GM21360 (cell line): Measurements from ENCODE around the gene PTPN2.
"Not testable (repeated sequence)": the region's sequence is repeated elsewhere in the genome, so short reads cannot be mapped to it uniquely, and the experiment has no call there.

Experiments
- ATAC-seq: cut with Tn5 transposase; IDR thresholded peaks from one replicate; pipeline ENCODE4 v1.9.1; 2021; ENCODE audit warnings: mild to moderate bottlenecking, moderate library complexity; ENCODE audit not compliant: unreplicated experiment

PTPN2 gene

DNA sequence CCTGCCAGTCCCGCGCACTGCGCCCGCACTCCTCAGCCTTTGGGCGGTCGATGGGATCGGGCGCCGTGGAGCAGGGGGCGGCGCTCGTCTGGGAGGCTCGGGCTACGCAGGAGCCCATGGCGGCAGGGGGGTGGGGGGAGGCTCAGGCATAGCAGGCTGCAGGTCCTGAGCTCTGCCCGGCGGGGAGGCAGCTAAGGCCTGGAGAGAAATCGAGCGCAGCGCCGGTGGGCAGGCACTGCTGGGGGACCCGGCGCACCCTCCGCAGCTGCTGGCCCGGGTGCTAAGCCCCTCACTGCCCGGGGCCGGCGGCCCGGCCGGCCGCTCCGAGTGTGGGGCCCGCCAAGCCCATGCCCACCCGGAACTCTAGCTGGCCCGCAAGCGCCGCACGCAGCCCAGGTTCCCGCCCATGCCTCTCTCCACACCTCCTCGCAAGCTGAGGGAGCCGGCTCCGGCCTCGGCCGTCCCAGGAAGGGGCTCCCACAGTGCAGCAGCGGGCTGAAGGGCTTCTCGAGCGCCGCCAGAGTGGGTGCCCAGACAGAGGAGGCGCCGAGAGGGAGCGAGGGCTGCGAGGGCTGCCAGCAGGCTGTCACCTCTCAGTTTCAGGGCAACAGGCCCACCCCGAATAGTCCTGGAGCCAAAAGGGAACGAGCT, 107.1 kb downstream of the PTPN2 start:
- ATAC-seq: no peak

DNA sequence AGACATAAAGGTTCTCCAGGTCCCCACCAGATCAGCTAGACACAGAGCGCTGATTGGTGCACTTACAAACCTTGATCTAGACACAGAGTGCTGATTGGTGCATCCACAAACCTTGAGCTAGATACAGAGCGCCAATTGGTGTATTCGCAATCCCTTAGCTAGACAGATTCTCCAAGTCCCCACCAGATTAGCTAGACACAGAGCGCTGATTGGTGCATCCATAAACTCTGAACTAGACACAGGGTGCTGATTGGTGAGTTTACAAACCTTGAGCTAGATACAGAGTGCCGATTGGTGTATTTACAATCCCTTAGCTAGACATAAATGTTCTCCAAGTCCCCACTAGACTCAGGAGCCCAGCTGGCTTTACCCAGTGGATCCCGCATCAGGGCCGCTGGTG, 107.6 kb downstream of the PTPN2 start:
- not testable (repeated sequence) for ATAC-seq

DNA sequence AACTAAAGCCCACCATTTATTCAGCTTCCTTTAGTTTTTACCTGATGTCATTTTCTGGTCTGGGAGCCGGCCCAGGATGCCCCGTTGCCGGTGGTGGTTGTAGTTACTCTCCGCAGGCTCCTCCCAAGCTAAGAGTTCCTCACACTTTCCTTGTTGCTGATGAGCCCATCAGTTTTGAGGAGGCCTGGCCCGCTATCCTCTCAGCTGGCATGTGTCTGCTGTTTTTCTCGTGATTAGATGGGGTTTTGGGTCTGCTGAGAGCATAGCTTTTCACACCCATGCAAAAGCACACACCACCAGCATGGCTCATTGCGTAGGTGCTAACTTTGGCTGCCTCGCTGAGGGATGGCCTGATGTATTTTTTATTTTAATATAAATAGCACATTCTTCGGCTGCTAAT, 109.1 kb downstream of the PTPN2 start:
- ATAC-seq: no peak

DNA sequence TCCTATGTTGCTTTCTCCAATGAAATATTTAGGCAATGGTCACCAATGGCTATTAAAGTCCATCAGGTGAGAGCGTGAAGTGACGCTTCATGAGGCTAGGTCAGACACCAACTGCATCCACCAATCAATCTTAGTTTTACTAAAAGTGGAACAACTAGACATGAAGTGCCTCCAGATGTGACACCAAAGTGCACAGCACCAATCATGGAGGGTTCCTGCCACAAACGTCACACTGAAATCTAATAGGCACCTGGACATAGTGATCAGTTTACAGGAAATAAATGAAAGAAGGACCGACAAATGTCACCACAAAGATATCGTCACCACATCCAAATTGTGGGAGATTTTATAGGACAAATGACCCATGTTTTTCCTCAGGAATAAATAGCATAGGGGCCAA, 110.7 kb downstream of the PTPN2 start:
- no peak for ATAC-seq

DNA sequence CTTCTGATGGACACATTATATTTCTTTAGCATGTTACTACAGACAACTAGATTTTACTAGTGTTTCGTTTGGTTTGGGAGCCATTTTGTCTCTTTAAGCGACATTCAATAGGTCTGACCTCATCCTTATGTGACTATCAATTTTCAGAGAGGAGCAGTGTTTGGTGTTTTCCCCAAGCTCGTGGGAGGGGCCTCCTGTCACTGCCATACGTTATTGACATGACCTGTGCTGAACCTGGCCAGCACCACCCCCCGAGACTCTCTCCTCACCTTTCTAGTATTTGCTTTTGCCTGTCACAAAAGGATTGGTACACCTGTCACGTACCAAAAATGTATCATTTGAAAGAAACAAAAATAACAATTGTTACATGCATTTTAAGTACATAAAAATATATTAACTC, 111.9 kb downstream of the PTPN2 start:
- no peak for ATAC-seq

DNA sequence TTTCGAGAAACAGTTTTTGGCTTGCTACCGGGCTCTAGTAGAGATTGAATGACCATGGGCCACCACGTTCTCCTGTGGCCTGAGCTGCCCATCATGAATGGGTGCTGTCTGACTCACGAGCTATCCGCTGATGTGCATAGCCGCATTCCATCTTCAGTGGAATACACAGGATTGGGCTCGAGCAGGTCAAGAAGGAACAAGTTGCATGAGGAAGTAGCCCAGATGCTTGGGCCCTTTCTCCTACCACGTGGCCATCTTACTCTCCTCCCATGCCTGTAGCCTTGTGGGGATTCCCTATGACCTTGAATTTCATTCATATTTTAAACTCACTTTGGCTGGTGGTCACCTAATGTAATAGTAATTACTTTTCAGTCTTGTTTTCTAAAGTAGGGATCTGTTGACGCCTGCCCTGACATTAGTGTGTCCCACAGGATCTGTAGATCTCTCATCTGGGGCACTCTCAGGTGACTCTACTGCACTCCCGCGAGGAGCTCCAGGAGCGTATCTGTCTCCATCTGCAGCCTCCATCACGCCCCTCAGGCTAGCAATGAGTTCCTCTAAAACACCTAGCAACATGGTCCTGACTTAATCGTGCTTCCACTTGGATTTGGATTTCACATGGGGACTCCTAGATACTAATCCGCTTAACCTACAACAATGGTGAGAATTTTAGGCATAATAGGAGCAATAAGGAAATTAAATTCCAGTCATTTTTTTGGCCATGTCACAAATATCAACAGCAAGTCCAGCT, 113.4 kb downstream of the PTPN2 start:
- ATAC-seq: no peak

DNA sequence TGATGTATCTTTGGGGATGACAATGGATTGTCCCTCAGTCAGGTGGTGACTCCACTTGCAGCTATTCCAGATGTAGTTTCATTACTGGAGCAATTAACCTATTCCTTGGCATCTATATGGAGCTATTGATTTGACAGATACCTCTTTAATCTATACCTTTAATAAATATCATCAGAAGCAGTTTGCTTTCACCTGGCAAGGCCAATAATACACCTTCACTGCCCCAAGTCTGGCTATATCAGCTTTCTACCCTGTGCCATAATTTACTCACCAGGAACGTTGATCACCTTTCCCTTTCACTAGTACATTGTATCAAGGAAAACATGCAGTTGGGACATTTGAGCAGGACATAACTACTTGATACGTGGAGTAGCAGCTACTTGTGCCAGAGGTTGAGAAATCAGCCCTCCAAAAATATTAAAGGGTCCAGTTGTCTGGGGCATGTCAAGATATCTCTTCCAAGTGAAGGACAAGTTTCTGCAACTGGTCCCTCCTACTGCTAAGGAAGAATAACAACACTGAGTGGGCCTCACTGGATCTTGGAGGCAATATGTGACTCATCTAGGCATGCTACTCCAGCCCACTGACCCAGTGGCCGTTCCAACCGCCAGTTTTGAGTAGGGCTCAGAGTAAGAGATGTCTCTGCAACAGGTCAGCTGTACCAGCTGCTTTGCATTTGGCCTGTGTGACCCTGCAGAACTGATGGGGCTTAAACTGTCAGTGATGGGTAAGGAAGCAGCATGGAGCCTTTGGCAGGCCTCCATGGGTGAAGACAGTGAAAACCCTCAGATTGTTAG, 114.2 kb downstream of the PTPN2 start:
- ATAC-seq: no peak

DNA sequence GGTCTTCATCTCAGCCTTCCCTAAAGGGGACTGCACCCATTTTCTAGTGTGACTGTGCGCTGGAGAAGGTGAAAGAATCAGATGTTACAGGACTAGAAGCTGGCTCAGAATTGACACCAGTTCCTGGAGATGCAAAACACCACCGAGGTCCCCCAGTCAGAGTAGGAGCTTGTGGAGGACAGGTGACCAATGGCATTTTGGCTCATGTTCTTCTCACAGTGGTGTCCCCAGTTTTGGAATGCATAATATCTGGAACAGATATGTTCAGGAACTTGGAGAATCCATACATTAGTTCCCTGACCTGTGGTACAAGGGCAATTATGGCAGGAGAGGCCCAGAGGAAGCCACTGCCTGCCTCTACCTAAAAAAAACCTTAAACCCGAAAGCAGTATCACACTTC, 114.9 kb downstream of the PTPN2 start:
- ATAC-seq: no peak

DNA sequence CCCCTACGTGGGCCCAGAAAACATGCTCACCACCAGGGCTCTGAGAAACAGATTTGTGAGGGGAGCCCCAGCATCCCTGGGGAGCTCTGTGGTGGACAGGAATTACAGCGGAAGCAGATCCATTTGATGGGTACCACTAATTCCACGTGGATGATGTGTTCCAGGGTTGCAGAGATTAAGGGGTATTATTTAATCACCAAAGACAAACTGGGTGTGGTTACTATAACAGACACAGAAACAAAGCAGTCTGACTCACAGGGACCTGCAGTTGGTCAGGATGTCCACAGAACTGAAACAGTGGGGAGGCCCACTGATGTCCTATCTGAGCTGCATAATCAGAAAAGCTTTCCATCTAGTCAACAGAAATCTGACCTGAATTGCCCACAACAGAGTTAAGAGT, 115.4 kb downstream of the PTPN2 start:
- no peak for ATAC-seq

DNA sequence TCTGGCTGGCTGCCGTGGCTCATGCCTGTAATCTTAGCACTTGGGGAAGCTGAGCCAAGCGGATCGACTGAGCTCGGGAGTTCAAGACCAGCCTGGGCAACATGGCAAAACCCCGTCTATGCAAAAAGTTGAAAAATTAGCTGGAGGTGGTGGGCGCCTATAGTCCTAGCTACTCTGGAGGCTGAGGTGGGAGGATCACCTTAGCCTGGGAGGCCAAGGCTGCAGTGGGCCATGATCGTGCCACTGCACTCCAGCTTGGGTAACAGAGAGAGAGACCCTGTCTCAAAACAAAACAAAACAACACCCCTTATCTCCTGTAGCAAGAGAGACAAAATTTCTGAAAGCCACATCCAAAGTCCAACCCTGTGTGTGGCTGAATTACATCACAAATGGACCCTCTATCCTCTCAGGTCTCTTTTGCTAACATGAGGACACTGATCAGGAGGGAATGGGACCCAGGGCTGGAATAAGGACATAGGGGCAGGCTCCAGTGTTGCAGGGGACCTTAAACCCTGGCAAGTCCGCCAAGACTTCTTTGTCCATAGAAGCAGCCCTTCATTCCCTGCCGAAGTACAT, 116.4 kb downstream of the PTPN2 start:
- no peak for ATAC-seq

DNA sequence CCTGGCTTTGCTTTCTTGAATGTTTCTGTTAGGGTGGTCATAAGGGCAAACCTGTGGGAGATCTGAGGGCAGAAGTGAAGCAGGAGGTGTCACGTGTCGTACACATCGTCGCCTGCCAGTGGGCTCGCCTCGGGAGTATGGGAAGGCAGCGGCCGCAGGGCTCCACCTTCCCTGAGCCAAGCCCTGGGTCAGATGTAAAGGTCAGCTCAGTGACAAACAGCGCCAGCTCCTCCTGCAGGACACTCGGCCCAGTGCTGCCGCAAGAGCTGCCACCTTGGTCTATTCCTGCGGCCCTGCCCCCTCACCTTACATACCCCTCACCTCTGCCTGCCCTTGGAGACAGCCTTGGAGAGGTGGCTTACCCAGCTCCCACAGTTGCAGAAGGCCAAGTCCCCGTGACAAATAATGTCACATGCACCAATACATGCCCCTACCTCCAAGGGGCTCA, 117.0 kb downstream of the PTPN2 start:
- no peak for ATAC-seq

DNA sequence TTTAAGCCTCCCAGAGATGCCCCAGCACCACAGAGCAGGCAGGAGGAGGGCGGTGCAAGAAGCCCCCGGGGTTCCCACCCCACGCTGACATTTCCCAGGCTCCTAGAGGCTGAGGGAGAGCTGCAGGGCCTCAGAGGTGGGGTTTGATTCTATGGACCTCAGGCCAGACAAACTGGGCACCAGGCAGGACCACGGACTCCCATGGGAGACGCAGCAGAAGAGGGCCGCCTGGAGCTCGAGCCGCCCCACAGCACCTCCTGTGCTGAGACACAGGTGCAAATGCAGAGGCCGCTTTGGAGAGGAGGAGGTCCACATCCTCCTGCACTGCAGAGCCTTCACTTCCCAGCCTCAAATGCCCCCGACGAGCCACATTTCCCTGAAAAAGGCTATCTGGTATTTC, 118.5 kb downstream of the PTPN2 start:
- ATAC-seq: no peak

DNA sequence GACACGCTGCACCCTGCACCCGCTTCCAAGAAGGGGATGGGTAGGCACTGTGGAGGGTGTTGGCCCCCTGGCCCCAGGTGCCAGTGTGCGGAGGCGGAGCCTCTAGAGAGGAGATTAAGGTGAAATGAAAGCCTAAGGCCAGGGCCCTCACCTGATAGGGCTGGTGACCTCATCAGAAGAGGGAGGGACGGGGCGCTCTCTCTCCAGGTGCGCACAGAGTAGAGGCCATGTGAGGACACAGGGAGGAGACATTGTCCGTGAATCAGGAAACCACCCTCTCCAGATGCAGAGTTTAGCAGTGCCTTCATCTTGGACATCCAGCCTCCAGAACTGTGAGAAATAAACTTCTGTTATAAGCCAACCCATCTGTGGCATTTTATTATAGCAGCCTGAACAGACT, 118.9 kb downstream of the PTPN2 start:
- ATAC-seq: no peak

DNA sequence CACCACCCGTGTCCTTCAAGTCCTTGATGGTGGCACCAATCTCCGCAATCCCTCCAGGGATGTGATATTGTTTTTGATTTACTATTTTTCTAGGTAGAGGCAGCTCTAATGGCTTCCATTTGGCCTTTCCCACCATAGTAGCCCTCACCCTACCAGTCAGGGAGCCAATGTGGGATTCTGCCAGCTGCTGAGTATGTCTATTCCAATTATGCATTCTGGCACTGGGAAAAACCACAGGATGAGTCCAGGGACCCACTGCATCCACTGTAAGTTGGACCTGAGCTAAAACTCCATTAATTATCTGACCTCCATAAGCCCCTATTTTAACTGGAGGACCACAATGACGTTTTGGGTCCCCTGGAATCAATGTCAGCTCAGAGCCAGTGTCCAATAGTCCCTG, 125.5 kb downstream of the PTPN2 start:
- not testable (repeated sequence) for ATAC-seq

DNA sequence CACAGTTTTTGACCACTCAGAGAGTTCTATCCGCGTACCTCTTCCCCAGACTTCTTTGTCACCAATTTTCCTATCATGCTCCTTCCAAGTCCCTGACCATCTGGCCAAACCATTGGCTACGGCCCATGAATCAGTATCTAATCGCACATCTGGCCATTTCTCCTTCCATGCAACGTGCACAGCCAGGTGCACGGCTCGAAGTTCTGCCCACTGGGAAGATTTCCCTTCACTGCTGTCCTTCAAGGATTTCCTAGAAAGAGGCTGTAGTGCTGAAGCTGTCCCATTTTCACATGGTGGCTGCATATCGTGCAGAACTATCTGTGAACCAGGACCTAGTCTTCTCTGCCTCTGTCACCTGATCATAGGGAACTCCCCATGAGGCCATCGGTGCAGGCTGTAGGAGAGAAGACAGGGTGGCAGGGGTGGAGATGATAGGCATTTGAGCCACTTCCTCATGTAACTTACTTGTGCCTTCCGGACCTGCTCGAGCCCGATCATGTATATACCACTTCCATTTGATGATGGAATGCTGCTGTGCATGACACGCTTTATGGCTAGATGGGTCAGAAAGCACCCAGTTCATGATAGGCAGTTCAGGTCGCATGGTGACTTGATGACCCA, 127.3 kb downstream of the PTPN2 start:
- not testable (repeated sequence) for ATAC-seq

DNA sequence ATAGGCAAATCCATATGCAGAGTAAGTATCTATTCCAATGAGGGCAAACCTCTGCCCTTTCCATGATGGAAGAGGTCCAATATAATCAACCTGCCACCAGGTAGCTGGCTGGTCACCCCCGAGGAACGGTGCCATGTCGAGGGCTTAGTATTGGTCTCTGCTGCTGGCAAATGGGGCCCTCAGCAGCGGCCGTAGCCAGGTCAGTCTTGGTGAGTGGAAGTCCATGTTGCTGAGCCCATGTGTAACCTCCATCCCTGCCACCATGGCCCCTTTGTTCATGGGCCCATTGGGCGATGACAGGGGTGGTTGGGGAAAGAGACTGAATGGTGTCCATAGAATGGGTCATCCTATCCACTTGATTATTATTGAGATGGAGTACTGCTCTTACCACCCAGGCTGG, 128.4 kb downstream of the PTPN2 start:
- not testable (repeated sequence) for ATAC-seq

DNA sequence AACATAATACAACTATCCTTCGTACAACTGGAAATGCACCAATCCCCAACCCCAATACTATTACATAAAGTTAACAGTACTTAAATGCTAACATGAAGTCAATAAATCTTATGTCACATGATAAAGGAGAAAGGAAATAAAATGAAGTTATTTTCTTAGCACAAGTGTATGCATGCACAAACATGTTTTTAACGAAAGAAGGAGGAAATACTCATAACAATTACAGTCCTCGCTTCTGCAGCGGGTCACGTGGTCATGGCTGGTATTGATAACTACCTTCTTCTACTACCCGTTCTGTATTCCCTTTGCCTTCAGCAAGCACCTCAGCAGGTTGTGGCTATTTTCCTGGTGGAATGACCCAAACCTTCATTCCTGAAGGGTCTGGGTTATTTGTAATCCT, 129.5 kb downstream of the PTPN2 start:
- no peak for ATAC-seq

DNA sequence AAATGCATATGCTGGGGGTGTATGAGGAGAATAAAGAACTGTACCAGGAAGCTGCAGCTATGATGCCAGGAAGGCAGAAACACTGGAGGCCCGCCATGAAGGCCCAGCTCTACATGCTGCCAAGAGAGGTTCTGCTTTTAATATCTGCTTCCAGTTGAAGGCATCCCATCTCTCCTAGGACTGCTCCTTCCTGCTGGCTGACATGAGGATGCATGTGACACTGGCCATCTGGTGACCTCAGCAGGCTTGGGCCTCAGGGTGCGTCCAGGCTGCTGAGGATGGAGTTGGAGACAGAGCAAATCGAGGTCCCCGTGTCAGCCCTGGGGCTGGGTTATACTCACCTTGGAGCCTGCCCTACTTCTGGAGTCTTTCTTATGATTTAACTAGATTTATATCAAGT, 132.1 kb downstream of the PTPN2 start:
- no peak for ATAC-seq

DNA sequence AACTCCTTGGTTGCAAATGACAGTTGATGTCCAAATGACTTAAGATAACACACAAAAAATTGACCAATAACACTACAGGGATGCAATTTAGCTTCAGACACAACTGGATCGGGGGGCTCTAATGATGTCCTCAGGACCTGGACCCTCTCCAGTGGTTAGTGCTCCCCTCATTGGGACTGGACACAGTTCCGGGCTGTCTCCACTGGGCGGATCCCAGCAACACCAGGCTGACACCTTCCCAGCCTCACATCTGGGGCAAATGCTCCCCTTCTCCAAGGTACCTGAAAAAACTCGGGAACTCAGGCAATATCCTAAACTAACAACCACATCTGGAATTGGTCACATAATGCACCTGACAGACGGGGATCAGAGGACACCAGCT, 132.5 kb downstream of the PTPN2 start:
- ATAC-seq: no peak

DNA sequence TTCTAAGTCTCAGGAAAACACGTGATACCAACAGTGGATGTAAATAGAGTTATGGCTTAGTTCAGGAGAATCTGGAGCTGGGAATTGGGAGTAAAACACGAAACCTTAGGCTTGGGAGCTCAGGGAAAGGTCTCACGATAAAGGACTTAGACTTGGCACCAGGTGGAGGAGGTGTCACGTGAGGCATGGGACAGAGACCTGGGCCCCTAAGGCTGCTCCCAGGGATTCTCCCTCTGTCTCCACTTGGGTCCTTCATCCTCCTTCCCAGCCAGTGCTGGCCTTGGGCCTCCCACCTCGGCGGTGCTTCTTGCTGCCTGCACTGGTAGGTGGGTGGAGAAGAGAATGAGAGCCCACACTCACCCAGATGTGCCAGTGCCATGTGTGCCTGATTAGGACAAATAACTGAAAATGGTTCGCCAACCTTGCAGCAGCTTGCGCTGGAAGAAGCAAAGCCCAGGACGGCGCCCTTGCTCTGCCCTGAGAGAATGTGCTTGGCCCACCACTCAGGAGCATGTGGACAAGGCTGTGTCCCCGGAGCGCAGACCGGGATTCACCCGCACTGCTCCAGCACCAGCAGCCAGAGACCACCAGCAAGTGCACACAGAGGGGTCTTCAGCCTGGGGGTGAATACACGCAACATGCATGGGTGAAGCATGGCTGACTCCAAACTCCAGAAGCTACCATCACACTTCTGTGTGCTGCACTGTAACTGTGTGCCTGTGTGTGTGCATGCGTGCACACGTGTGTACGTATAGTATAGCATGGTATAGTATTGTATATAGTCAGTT, 133.1 kb downstream of the PTPN2 start:
- ATAC-seq: no peak
